Astrocyte of the cerebellum (primary cell): ENCODE data around the gene CCDC57.

Source experiments
- DNase-seq: peaks from one replicate; pipeline ENCODE4 v3.0.0-alpha.2; 2011; ENCODE audit warnings: low read depth
- H3K4me3 ChIP-seq: 2 replicates; pipeline ENCODE4 v1.5.1; 2011; ENCODE audit warnings: mild to moderate bottlenecking, low read depth, low read length, moderate library complexity
- CTCF ChIP-seq: IDR thresholded peaks from 2 replicates; pipeline ENCODE4 v1.5.1; 2012; ENCODE audit warnings: low read length, low read depth, moderate library complexity, mild to moderate bottlenecking; ENCODE audit errors: missing control alignments
- in situ Hi-C: cut with HindIII; loops from 2 replicates; pipeline ENCODE4 v1.10.0; 2017; ENCODE audit warnings: low sequenced_read_pairs

CCDC57 gene

GRCh38 chr17:82173351-82174041, 39.1 kb downstream of the CCDC57 start:
- in situ Hi-C loops, result no loop called here
- no peak for DNase-seq
- TF ChIP-seq CTCF, result no peak
- H3K4me3 ChIP-seq, result no peak overlapping the region

GRCh38 chr17:82172486-82173160, 40.0 kb downstream of the CCDC57 start:
- H3K4me3 ChIP-seq, result no peak overlapping the region
- TF ChIP-seq CTCF, result no peak
- in situ Hi-C loops, result no loop called here
- DNase-seq, result no peak

- no peak overlapping the region for H3K4me3 ChIP-seq
- DNase-seq, result no peak
- in situ Hi-C loops, result no loop called here
- no peak for TF ChIP-seq CTCF
Measured at GRCh38 chr17:82171750-82172375, 40.8 kb downstream of the CCDC57 start.

GRCh38 chr17:82170412-82170961, 42.2 kb downstream of the CCDC57 start:
- in situ Hi-C loops, result no loop called here
- H3K4me3 ChIP-seq, result no peak overlapping the region
- DNase-seq, result no peak
- TF ChIP-seq CTCF, result no peak

- no peak overlapping the region for H3K4me3 ChIP-seq
- no peak for DNase-seq
- TF ChIP-seq CTCF, result no peak
- in situ Hi-C loops, result no loop called here
Measured at GRCh38 chr17:82168568-82168967, 44.1 kb downstream of the CCDC57 start.

DNA sequence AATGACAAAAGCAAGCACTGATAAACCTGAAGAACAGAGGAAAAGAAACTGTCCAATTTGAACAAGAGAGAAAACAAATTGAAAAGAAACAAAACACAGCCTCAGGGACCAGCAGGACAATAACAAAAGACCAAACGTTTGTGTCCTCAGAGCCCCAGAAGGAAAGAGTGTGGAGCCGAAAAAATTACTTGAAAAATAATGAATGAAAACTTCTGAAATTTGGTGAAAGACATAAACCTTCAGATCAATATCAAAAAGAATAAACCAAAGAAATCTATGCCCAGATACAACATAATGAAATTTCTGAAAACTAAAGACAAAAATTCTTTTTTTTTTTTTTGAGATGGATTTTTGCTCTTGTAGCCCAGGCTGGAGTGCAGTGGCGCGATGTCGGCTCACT, 45.6 kb downstream of the CCDC57 start:
- H3K4me3 ChIP-seq, result no peak overlapping the region
- no peak for TF ChIP-seq CTCF
- no peak for DNase-seq
- in situ Hi-C loops, result no loop called here
